Thyroid gland (tissue), 4 donors: Measurements from ENCODE around the gene ATP5ME.

Source experiments
- POLR2A ChIP-seq, 2 donors: fragments of 450-650 bp; IDR thresholded peaks; one replicate each; pipeline ENCODE4 v1.6.1; 2017; ENCODE audit warnings: antibody characterized with exemption in 2 of 2, mild to moderate bottlenecking in 2 of 2, moderate library complexity in 1 of 2
- TF ChIP-seq, protein P1 (sequence below), 6 experiments: fragments of 200-600 bp in 3 of 6; fragments of 450-650 bp in 3 of 6; sonication (generic) in 3 of 6; IDR thresholded peaks; one replicate each; pipeline ENCODE4 v1.5.1; 2016 to 2019; ENCODE audit warnings: antibody characterized with exemption in 6 of 6, mild to moderate bottlenecking in 2 of 6, inconsistent platforms in 1 of 6, moderate library complexity in 1 of 6

DNA sequence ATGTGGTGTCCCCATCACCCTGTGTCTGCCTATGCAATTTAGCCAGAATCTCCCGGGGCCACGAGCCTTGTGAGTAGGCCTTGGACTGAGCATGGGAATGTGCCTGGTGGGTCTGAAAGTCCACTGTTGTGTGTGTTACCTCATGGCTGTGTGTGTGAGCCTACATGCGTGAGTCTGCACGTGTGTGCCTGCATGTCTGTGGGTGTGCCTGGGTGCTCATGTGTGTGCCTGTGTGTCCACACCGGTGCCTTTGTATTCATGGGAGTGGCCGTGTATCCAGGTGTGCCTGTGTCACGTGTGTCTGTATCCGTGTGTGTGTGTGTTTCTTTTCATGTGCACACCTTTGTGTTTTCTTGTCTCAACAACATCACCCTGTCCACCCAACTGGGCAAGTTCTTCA is 14.2 kb downstream of the ATP5ME start:
- TF ChIP-seq, protein P1, sequence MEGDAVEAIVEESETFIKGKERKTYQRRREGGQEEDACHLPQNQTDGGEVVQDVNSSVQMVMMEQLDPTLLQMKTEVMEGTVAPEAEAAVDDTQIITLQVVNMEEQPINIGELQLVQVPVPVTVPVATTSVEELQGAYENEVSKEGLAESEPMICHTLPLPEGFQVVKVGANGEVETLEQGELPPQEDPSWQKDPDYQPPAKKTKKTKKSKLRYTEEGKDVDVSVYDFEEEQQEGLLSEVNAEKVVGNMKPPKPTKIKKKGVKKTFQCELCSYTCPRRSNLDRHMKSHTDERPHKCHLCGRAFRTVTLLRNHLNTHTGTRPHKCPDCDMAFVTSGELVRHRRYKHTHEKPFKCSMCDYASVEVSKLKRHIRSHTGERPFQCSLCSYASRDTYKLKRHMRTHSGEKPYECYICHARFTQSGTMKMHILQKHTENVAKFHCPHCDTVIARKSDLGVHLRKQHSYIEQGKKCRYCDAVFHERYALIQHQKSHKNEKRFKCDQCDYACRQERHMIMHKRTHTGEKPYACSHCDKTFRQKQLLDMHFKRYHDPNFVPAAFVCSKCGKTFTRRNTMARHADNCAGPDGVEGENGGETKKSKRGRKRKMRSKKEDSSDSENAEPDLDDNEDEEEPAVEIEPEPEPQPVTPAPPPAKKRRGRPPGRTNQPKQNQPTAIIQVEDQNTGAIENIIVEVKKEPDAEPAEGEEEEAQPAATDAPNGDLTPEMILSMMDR (IDR thresholded peaks at IDR 0.05) = no peak
- no peak for TF ChIP-seq POLR2A (IDR thresholded peaks at IDR 0.05)
